Measurements from ENCODE around the gene EFHC1.

EFHC1 gene

GRCh38 chr6:52543729-52544601, 123.8 kb downstream of the EFHC1 start:
- no peak for DNase-seq

GRCh38 chr6:52544602-52545405, 124.7 kb downstream of the EFHC1 start:
- DNase-seq = no peak

GRCh38 chr6:52545406-52546119, 125.4 kb downstream of the EFHC1 start:
- DNase-seq = no peak

- no peak for DNase-seq
Observed at GRCh38 chr6:52546192-52546591, 126.0 kb downstream of the EFHC1 start.

- DNase-seq = no peak
Observed at GRCh38 chr6:52546678-52547077, 126.5 kb downstream of the EFHC1 start.

GRCh38 chr6:52547647-52548352, 127.7 kb downstream of the EFHC1 start:
- DNase-seq = no peak

- DNase-seq = no peak
Observed at GRCh38 chr6:52548353-52548713, 128.2 kb downstream of the EFHC1 start.

- DNase-seq = no peak
Observed at GRCh38 chr6:52548999-52549398, 128.9 kb downstream of the EFHC1 start.

- no peak for DNase-seq
Observed at GRCh38 chr6:52549428-52549827, 129.3 kb downstream of the EFHC1 start.

GRCh38 chr6:52550014-52550575, 130.0 kb downstream of the EFHC1 start:
- DNase-seq = no peak

- no peak for DNase-seq
Observed at GRCh38 chr6:52550870-52551269, 130.7 kb downstream of the EFHC1 start.

- DNase-seq = peak; percentile 83 to 92
Observed at GRCh38 chr6:52551483-52552277, 131.5 kb downstream of the EFHC1 start.

- DNase-seq = peak in 1 of 2 experiments; percentile 14
Observed at GRCh38 chr6:52552278-52552643, 132.1 kb downstream of the EFHC1 start.

- DNase-seq = no peak
Observed at GRCh38 chr6:52553158-52553557, 133.0 kb downstream of the EFHC1 start.

GRCh38 chr6:52553719-52554118, 133.6 kb downstream of the EFHC1 start:
- DNase-seq = no peak

- DNase-seq = no peak
Observed at GRCh38 chr6:52554684-52555280, 134.6 kb downstream of the EFHC1 start.

- DNase-seq = no peak
Observed at GRCh38 chr6:52555518-52556233, 135.5 kb downstream of the EFHC1 start.

- DNase-seq = no peak
Observed at GRCh38 chr6:52557389-52558265, 137.5 kb downstream of the EFHC1 start.

- DNase-seq = no peak
Observed at GRCh38 chr6:52558266-52559000, 138.3 kb downstream of the EFHC1 start.
